NCI-H2107 treated with DMSO at 0.1 percent for 48 hours (cell line): Measurements from ENCODE around the gene MYBPC1.
"Not testable (repeated sequence)": the region's sequence is repeated elsewhere in the genome, so short reads cannot be mapped to it uniquely, and the experiment has no call there.

Experiments
- DNase-seq: peaks from one replicate; lab custom pipeline; 2025; ENCODE audit not compliant: unreplicated experiment; lab: John Stamatoyannopoulos, UW

Gene MYBPC1, protein sequence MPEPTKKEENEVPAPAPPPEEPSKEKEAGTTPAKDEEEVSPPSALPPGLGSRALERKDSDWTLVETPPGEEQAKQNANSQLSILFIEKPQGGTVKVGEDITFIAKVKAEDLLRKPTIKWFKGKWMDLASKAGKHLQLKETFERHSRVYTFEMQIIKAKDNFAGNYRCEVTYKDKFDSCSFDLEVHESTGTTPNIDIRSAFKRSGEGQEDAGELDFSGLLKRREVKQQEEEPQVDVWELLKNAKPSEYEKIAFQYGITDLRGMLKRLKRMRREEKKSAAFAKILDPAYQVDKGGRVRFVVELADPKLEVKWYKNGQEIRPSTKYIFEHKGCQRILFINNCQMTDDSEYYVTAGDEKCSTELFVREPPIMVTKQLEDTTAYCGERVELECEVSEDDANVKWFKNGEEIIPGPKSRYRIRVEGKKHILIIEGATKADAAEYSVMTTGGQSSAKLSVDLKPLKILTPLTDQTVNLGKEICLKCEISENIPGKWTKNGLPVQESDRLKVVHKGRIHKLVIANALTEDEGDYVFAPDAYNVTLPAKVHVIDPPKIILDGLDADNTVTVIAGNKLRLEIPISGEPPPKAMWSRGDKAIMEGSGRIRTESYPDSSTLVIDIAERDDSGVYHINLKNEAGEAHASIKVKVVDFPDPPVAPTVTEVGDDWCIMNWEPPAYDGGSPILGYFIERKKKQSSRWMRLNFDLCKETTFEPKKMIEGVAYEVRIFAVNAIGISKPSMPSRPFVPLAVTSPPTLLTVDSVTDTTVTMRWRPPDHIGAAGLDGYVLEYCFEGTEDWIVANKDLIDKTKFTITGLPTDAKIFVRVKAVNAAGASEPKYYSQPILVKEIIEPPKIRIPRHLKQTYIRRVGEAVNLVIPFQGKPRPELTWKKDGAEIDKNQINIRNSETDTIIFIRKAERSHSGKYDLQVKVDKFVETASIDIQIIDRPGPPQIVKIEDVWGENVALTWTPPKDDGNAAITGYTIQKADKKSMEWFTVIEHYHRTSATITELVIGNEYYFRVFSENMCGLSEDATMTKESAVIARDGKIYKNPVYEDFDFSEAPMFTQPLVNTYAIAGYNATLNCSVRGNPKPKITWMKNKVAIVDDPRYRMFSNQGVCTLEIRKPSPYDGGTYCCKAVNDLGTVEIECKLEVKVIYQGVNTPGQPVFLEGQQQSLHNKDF

DNA sequence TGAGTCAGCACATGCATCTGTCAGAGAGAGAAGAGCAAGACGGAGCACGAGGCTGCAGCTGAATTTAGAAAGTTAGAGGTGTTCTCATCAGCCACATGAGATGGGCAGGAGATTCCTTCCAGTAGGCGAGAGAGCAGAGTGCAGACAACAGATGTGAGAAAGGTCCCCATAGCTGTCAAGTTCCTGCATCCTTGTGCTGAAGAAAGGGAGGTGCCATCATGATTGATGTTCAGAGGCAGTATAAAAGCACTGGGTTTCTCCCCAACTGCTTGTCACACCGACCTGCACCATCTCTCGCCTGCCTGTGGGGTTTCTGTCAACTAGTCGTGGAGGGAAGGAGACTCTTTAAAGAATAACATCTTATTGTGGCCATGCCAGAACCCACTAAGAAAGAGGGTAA, at the start of gene MYBPC1:
Gene MYBPC1 (plus strand): TSS at position 272 of the 400 bp plus-strand sequence. CDS start 100 bp downstream, at position 372.
- no peak for DNase-seq

DNA sequence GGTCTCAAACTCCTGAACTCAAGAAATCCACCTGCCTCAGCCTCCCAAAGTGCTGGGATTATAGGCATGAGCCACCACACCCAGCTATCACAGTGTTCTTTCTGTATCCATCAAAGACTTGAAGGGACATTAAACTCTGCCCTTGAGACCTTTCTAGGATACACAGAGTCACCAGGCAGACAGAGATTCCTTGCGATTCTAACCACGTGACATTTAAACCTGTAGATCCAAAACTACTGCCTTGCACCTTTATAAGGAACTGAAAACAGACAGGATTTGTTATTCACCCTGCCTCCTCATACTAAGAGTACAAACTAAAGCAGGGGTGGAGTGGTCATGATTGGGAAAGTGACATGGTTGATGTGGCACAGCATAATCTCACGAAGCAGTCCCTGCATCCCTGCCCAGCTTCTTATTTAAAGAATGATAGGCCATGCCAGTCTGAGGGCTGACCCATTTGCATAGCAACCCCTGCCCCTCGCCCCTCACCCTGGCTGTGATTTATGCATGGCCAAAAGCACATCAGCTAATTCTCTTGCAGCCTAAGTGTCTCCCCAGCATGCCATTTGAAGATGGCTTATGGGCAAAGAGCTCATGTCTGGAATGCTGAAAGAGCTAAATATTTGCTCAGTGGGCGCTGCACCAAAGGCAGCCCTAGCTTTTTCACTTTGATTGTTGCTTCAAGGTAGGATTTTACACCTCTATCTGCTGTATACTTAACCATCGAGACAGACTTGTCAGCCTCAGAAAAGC, 43.2 kb upstream of the MYBPC1 start:
- DNase-seq = no peak

GRCh38 chr12:101552277-101552676, 42.5 kb upstream of the MYBPC1 start:
- DNase-seq = no peak

DNA sequence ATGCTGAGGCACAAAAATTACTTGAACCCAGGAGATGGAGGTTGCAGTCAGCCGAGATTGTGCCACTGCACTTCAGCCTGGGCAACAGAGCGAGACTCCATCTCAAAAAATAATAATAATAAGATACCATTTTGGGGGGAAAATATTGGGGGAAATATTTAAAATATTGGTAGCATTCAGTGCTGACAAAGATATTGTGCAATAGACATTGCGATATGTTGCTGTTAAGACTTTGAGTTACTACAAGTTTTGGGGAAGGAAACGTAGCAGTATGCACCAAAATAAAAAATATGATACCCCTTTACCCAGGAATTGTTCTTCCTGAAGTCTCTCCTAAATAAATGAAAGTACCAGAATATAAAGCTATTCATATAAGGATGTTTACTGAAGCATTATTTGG, 37.7 kb upstream of the MYBPC1 start:
- no peak for DNase-seq

- not testable (repeated sequence) for DNase-seq
Observed at GRCh38 chr12:101558726-101559125, 36.0 kb upstream of the MYBPC1 start.

GRCh38 chr12:101563212-101563611, 31.6 kb upstream of the MYBPC1 start:
- DNase-seq = no peak

DNA sequence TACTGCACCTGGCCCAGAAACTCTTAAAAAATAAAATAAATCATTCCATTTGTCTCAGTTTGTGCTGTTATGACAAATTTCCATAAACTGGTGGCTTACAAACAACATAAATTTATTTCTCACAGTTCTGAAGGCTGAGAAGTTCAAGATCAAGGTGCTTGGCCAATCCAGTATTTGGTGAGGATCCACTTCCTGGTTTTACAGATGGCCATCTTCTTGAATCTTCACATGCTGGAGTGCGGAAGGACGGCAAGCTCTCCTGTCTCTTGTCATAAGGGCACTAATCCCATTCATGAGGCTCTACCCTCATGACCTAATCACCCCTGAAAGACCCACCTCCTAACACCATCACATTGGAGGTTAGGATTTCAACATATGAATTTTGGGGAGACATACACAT, 29.9 kb upstream of the MYBPC1 start:
- DNase-seq = no peak

DNA sequence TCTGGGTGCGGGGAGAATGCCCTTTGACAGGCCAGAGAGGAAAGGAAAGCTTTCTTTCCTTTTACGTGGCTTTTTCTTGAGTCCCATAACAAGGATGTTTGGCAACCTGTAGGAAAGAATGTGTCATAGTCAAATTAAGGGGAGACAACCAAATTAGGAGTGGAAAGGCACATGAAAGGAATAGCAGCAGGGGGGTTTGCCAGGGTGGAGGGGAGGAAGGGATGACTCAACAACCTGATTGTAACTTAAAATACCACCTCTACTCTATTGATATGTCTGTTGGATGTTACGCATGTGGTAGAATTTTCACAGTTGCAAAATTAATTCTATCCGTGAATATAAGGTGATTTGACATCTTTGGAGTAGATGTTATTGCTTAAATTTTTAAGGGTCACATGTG, 28.5 kb upstream of the MYBPC1 start:
- no peak for DNase-seq

DNA sequence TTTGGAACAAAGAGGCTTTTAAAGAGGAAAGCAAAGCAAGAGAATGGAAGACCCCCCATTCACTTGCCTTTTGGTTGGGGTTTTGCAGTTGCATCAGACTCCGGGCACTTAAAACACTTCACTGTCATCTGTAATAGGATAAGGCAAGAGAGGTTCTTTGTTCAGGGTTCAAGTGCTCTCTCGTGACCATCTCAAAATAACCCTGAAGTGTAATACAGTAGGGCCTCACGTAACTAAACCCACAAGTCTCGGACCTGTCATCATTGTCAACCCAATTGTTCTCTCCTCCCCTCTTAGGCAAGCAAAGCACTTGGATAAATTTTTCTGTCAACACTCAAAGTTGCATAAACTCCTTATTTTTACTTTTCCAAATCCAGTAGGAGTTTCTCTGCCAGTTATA, 26.9 kb upstream of the MYBPC1 start:
- peak; percentile 98 for DNase-seq

GRCh38 chr12:101570047-101570446, 24.7 kb upstream of the MYBPC1 start:
- DNase-seq = peak; percentile 72

- no peak for DNase-seq
Observed at GRCh38 chr12:101571105-101571504, 23.7 kb upstream of the MYBPC1 start.

DNA sequence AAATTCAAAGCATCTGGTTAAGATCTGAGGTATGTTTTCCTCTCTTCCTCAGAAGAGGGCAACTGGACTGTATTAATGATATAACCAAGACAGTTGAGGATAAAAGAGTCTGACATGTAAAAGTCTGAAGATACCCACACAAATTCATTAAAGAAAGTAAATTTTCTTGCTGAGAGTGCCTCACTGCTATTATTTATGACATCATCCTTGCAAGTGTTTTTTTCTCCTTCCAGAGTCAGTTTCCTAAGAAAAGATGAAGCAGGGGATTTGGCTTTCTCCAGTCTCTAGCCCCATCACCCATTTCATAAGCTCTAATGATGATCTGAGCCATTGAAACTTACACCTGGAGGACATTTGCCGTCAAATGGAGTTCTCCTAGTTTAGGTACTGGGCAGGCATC, 21.0 kb upstream of the MYBPC1 start:
- DNase-seq = no peak

DNA sequence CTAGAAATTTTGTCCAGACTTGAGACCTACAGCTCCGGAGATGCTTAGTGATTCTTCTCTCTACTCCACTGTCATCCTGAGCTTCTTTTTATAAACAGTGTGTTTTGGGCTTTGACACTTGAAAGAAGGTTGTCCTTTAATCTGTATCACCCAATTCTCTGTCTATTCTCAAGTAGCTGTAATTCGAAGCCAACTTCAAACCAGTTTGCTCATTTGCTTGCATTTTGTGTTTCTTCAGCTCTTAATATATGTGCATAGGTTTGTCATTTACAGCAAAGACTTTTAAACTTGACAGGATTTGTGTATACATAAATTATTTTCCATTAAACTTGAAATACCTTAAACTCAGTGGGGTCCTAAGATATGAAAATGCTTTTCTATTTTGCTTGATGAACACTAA, 16.4 kb upstream of the MYBPC1 start:
- no peak for DNase-seq

DNA sequence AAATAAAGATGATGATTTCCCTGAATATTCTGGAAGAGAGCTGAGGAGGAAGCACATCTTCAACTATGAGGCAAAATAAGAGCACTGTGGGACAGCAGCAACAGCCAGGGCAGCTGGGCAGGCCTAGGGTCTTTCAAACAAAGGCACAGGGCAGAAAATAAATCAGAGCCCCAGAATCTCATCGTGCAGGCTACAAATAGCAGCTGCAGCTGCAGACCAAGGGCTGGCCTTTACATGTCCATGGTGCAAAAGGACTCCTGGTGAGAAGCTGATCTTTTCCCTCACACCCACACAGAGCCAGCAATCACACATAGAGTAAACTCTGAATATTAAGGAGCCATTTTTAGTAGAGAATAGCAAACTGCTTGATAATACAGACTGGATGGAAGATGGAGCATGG, 13.6 kb upstream of the MYBPC1 start:
- no peak for DNase-seq

GRCh38 chr12:101582937-101583336, 11.8 kb upstream of the MYBPC1 start:
- DNase-seq = no peak

DNA sequence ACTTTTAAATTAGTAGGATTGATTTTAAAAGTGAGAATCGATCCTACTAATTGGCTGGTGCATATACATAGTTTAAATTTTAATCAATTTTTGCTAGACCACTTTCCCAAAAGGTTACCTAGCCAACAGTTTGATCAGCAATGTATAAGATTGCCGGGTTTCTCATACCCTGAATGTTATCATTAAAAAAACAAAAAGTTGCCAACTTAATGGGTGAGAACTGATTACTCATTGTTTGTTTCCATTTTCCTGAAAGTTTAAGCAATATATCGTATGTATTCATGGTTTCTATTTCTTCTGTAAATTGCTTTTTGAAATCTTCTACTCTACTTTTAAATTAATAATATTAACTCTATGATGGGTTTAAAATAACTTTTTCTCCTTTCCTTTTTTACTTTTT, 4.4 kb upstream of the MYBPC1 start:
- no peak for DNase-seq

GRCh38 chr12:101591781-101592180, 3.0 kb upstream of the MYBPC1 start:
- no peak for DNase-seq

GRCh38 chr12:101592448-101592847, 2.3 kb upstream of the MYBPC1 start:
- no peak for DNase-seq

- no peak for DNase-seq
Observed at GRCh38 chr12:101592921-101593320, 1.9 kb upstream of the MYBPC1 start.

DNA sequence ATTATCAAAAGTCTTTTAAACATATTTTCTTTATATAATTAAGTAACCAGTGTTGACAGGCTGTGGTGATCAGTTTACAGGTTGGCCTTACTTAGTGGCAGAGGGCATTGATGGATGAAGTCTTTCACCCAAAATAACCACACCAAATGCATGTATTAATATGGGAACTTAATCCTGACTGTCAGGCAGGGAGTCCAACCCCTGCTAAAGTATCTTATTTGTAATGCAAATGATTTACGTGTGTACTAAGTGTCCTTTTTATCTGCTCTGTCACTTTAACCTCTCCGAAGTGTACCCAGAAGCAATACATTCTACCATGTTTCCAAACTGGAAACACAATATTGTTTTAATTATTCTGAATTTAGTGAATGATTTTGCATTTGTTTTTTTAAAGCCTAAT, 1.4 kb downstream of the MYBPC1 start:
- no peak for DNase-seq

- no peak for DNase-seq
Observed at GRCh38 chr12:101597164-101597563, 2.4 kb downstream of the MYBPC1 start.
